Frontal cortex (tissue), 4 donors: ENCODE measurements around the gene SPTLC3. TPM values are rescaled to one million over a fixed set of nuclear protein-coding genes. Genes with fewer than 3 reads are reported as not detected.

Experiments
- DNase-seq, 2 donors: peaks; one replicate each; pipeline ENCODE4 v3.0.0; 2012; ENCODE audit warnings: low spot score in 2 of 2
- FAIRE-seq: peaks from 2 replicates; lab custom pipeline; 2012; peaks lifted over from hg19 to GRCh38; lab: Jason Lieb, UNC
- total RNA-seq: library from RNA; depleted of rRNA; stranded (reverse); fragments of >200 nt; gene quantifications from one replicate; pipeline ENCODE4 v1.2.3, GENCODE V29; 2014
- donor health status: control.
- donor health status: control.
- donor health status: control.

The SPTLC3 gene
- total RNA-seq, 1 donor from 2014 or later: 0.82 TPM

DNA sequence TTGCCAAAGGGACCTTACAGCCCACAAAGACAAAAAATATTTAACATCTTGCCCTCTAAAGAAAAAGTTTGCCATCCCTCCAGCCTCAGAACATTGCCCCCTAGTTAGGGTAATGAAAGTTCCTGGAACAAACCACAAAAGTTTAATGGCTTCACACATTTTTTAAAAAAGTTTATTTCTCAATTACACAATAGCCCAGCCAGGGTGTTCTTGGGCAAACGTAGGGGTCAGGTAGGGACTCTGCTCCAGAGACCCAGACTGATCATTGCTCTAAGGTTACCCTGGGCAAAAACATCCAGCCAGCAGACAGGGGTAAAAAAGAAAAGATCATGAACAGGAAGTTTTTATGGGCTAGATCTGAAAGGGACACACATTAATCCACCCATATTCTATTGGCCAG lies 207.8 kb downstream of the SPTLC3 start:
- no peak for DNase-seq
- FAIRE-seq: no peak

Other genes with a start within 250 kb of the SPTLC3 start
- gene ISM1, start 212.3 kb downstream of the SPTLC3 start, total RNA-seq: 1.6 TPM